Caco-2 (cell line): ENCODE measurements around the gene TUBG1. TPM values are rescaled to one million over a fixed set of nuclear protein-coding genes. Genes with fewer than 3 reads are reported as not detected.

ENCODE experiments used
- BruUV-seq: library from RNA; stranded (reverse); fragments of 400-500 nt; replicated peaks from 2 replicates; lab custom pipeline; 2021; lab: Mats Ljungman, UMichigan
- CTCF ChIA-PET: fragments of 300-600 bp; sonication (Branson Sonifier 250); formaldehyde crosslinking; loops from one replicate; lab custom pipeline; 2022; ENCODE audit warnings: antibody characterized with exemption; lab: Charles Lee
- POLR2A ChIA-PET: fragments of 300-600 bp; sonication (Branson Sonifier 250); formaldehyde crosslinking; loops from one replicate; lab custom pipeline; 2022; ENCODE audit warnings: antibody characterized with exemption; lab: Charles Lee
- DNase-seq, 2 experiments: peaks; one replicate each; pipeline versions ENCODE4 v3.0.0 to v3.0.0-alpha.2; 2020 to 2022
- H3K27me3 ChIP-seq: replicated peaks from 2 replicates; pipeline ENCODE4 v1.6.0; 2011; ENCODE audit warnings: low read length; ENCODE audit not compliant: control insufficient read depth, insufficient read depth
- H3K36me3 ChIP-seq: 2 replicates; pipeline ENCODE4 v1.5.1; 2011; ENCODE audit warnings: low read length; ENCODE audit not compliant: control insufficient read depth, insufficient read depth
- H3K4me1 ChIP-seq: fragments of 250-450 bp; sonication (Bioruptor Pico); 2 replicates; pipeline ENCODE4 v1.5.1; 2020; ENCODE audit warnings: mild to moderate bottlenecking
- H3K4me3 ChIP-seq: 2 replicates; pipeline ENCODE4 v1.5.1; 2011; ENCODE audit warnings: low read depth, mild to moderate bottlenecking, control low read depth, low read length
- H3K9me3 ChIP-seq: fragments of 250-450 bp; sonication (Bioruptor Pico); 2 replicates; pipeline ENCODE4 v1.5.1; 2020; ENCODE audit warnings: mild to moderate bottlenecking, moderate library complexity
- H3K27ac Mint-ChIP-seq: one replicate; pipeline ENCODE4 v1.8.0; 2022; ENCODE audit warnings: mixed read lengths; ENCODE audit not compliant: unreplicated experiment
- H3K27me3 Mint-ChIP-seq: one replicate; pipeline ENCODE4 v1.8.0; 2022; ENCODE audit warnings: mixed read lengths; ENCODE audit not compliant: insufficient read depth, unreplicated experiment
- H3K36me3 Mint-ChIP-seq: one replicate; pipeline ENCODE4 v1.8.0; 2022; ENCODE audit warnings: mild to moderate bottlenecking, mixed read lengths; ENCODE audit not compliant: insufficient read depth, unreplicated experiment
- H3K4me1 Mint-ChIP-seq: one replicate; pipeline ENCODE4 v1.8.0; 2022; ENCODE audit warnings: low read depth, mixed read lengths; ENCODE audit not compliant: unreplicated experiment
- H3K4me3 Mint-ChIP-seq: one replicate; pipeline ENCODE4 v1.8.0; 2022; ENCODE audit warnings: mild to moderate bottlenecking, moderate library complexity, mixed read lengths; ENCODE audit not compliant: unreplicated experiment
- H3K9me3 Mint-ChIP-seq: one replicate; pipeline ENCODE4 v1.8.0; 2022; ENCODE audit warnings: mixed read lengths; ENCODE audit not compliant: unreplicated experiment
- CTCF ChIP-seq, 2 experiments: fragments of 200-600 bp in 1 of 2; IDR thresholded peaks; 1 replicate in 1 of 2; 2 replicates in 1 of 2; pipeline versions ENCODE4 v1.5.1 to v1.8.0; 2011 to 2022; ENCODE audit warnings: antibody characterized with exemption in 1 of 2, control low read depth in 1 of 2, inconsistent platforms in 1 of 2, low read depth in 1 of 2, low read length in 1 of 2, mild to moderate bottlenecking in 1 of 2, moderate library complexity in 1 of 2; ENCODE audit not compliant: insufficient read depth in 1 of 2, severe bottlenecking in 1 of 2, unreplicated experiment in 1 of 2
- intact Hi-C: fragments of 100-400 bp; cut with micrococcal nuclease; formaldehyde crosslinking; loops from one replicate; pipeline ENCODE4 v1.10.0; 2022; ENCODE audit not compliant: unreplicated experiment
- total RNA-seq: library from RNA; stranded (reverse); gene quantifications from 2 replicates; pipeline ENCODE4 v1.2.3, GENCODE V29; 2022

The TUBG1 gene
- total RNA-seq, 1 experiment from 2014 or later: 108 TPM

GRCh38 chr17:42577140-42577531, 32.3 kb upstream of the TUBG1 start:
- Histone ChIP-seq H3K36me3 (peaks cover 8% of the 10 kb centered on the region), H3K9me3 (no peaks in the 10 kb centered on the region), H3K4me1 (peaks cover 4% of the 10 kb centered on the region), H3K27me3 (no peaks in the 10 kb centered on the region), H3K4me3 (peak overlapping the region; percentile 82)
- ChIA-PET POLR2A (interaction anchor here (2.4 kb wide), 1 partner anchor 32 kb away, joined by 26 read pairs; the partner anchor contains the start of genes RETREG3 and TUBG1), CTCF (interaction anchor here (1.1 to 2.9 kb wide), 10 partner anchors 10 to 423 kb away, joined by 3 to 38 read pairs (median 10); partner anchors contain the start of genes MLX, NAGLU, RETREG3 and TUBG1)
- peaks cover 23% of the 10 kb centered on the region for H3K4me1 Mint-ChIP-seq
- H3K36me3 Mint-ChIP-seq: peaks cover 78% of the 10 kb centered on the region
- H3K27me3 Mint-ChIP-seq: no peaks in the 10 kb centered on the region
- peak overlapping the region; percentile 84 for H3K27ac Mint-ChIP-seq
- peak in 1 of 2 experiments; percentile 52 for DNase-seq
- intact Hi-C loops: loop anchor here (1.0 to 10.0 kb wide), 4 partner anchors 15 to 248 kb away; partner anchors contain the start of genes BECN1, COASY and RAMP2
- peak overlapping the region; percentile 80 for H3K4me3 Mint-ChIP-seq
- no peak for TF ChIP-seq CTCF (IDR thresholded peaks at IDR 0.05; ENCODE audit: insufficient read depth in 1 of 2, low read depth in 1 of 2, low read length in 1 of 2, severe bottlenecking in 1 of 2, unreplicated experiment in 1 of 2)
- H3K9me3 Mint-ChIP-seq: no peaks in the 10 kb centered on the region
- BruUV-seq: no TSS peak

- CTCF ChIA-PET: interaction anchor here (0.6 to 2.9 kb wide), 38 partner anchors 9 to 435 kb away, joined by 3 to 38 read pairs (median 5); partner anchors contain the start of genes BECN1, CAVIN1, CNTD1 and COA3
- H3K36me3 Mint-ChIP-seq: peaks cover 72% of the 10 kb centered on the region
- H3K4me1 ChIP-seq: peaks cover 4% of the 10 kb centered on the region
- peak within 1 kb of the TSS; percentile 84 for H3K27ac Mint-ChIP-seq
- peaks cover 6% of the 10 kb centered on the region for H3K36me3 ChIP-seq
- DNase-seq: peak; percentile 95 to 97
- H3K4me3 ChIP-seq: peak within 1 kb of the TSS; percentile 82
- no peaks in the 10 kb centered on the region for H3K27me3 Mint-ChIP-seq
- H3K4me1 Mint-ChIP-seq: peaks cover 23% of the 10 kb centered on the region
- TF ChIP-seq CTCF (IDR thresholded peaks at IDR 0.05; ENCODE audit: insufficient read depth in 1 of 2, low read depth in 1 of 2, low read length in 1 of 2, severe bottlenecking in 1 of 2, unreplicated experiment in 1 of 2): peak; percentile 59 to 64
- intact Hi-C loops: loop anchor here (1.0 to 10.0 kb wide), 6 partner anchors 15 to 247 kb away; partner anchors contain the start of genes BECN1, COASY, RAMP2 and RETREG3
- BruUV-seq: TSS peak; percentile 74
- H3K4me3 Mint-ChIP-seq: peak within 1 kb of the TSS; percentile 80
- no peaks in the 10 kb centered on the region for H3K27me3 ChIP-seq
- POLR2A ChIA-PET: interaction anchor here (0.5 to 2.4 kb wide), 8 partner anchors 31 to 536 kb away, joined by 3 to 26 read pairs (median 4); partner anchors contain the start of genes BECN1, COA3, NAGLU and PLEKHH3
- H3K9me3 Mint-ChIP-seq: no peaks in the 10 kb centered on the region
- no peaks in the 10 kb centered on the region for H3K9me3 ChIP-seq
Observed at GRCh38 chr17:42577532-42578281, 31.8 kb upstream of the TUBG1 start, which contains the start of gene PSMC3IP. PSMC3IP (minus strand) TSS chr17:42577729; CDS start chr17:42577686, 43 bp downstream.
